ENCODE results near the gene MCF2L.

MCF2L gene

GRCh38 chr13:113138792-113139551 is 170.0 kb downstream of the MCF2L start:
- DNase-seq (ENCODE audit: low read depth in 1 of 2, low spot score in 1 of 2), result peak in 1 of 2 experiments; percentile 81
- Histone ChIP-seq H3K27me3 (ENCODE audit: insufficient read depth, poor library complexity, severe bottlenecking) (no peaks in the 10 kb centered on the region), H3K27ac (replicated peaks) (peak overlapping the region; percentile 54), H3K4me3 (replicated peaks; ENCODE audit: insufficient read depth, low read length) (no peak overlapping the region)
- TF ChIP-seq SPI1 (IDR thresholded peaks at IDR 0.05; ENCODE audit: borderline replicate concordance, low read depth) (peak; percentile 77), POLR2AphosphoS5 (IDR thresholded peaks at IDR 0.05; ENCODE audit: low read depth) (peak; percentile 68), REST (IDR thresholded peaks at IDR 0.05; ENCODE audit: insufficient replicate concordance, low read depth) (peak; percentile 18), CTCF (IDR thresholded peaks at IDR 0.05; ENCODE audit: insufficient read depth, low read length) (no peak), GABPA (IDR thresholded peaks at IDR 0.05; ENCODE audit: low read depth) (no peak)

GRCh38 chr13:113139577-113139976 is 170.6 kb downstream of the MCF2L start:
- TF ChIP-seq SPI1 (IDR thresholded peaks at IDR 0.05; ENCODE audit: borderline replicate concordance, low read depth) (no peak), POLR2AphosphoS5 (IDR thresholded peaks at IDR 0.05; ENCODE audit: low read depth) (no peak), REST (IDR thresholded peaks at IDR 0.05; ENCODE audit: insufficient replicate concordance, low read depth) (no peak), GABPA (IDR thresholded peaks at IDR 0.05; ENCODE audit: low read depth) (no peak), CTCF (IDR thresholded peaks at IDR 0.05; ENCODE audit: insufficient read depth, low read length) (no peak)
- Histone ChIP-seq H3K4me3 (replicated peaks; ENCODE audit: insufficient read depth, low read length) (no peak overlapping the region), H3K27ac (replicated peaks) (peak overlapping the region; percentile 54), H3K27me3 (ENCODE audit: insufficient read depth, poor library complexity, severe bottlenecking) (no peaks in the 10 kb centered on the region)
- DNase-seq (ENCODE audit: low read depth in 1 of 2, low spot score in 1 of 2), result no peak

GRCh38 chr13:113140677-113141600 is 171.9 kb downstream of the MCF2L start:
- Histone ChIP-seq H3K4me3 (replicated peaks; ENCODE audit: insufficient read depth, low read length) (no peak overlapping the region), H3K27ac (replicated peaks) (no peak overlapping the region)
- no peak for DNase-seq (ENCODE audit: low read depth in 1 of 2, low spot score in 1 of 2)

More at GRCh38 chr13:113140677-113141600, 171.9 kb downstream of the MCF2L start:
- no peaks in the 10 kb centered on the region for H3K27me3 ChIP-seq (ENCODE audit: insufficient read depth, poor library complexity, severe bottlenecking)
- TF ChIP-seq GABPA (IDR thresholded peaks at IDR 0.05; ENCODE audit: low read depth), result no peak
- TF ChIP-seq REST (IDR thresholded peaks at IDR 0.05; ENCODE audit: insufficient replicate concordance, low read depth), result no peak

Measured in HL-60 (cell line).